Fibroblast of the aortic adventitia (primary cell): ENCODE measurements around the gene DNM1. TPM values are rescaled to one million over a fixed set of nuclear protein-coding genes. Genes with fewer than 3 reads are reported as not detected.
A peak's percentile ranks its signal among the peaks of the same experiment; 100 is the strongest.

Source experiments
- DNase-seq: peaks from one replicate; pipeline ENCODE4 v3.0.0-alpha.2; 2010; ENCODE audit warnings: low read depth
- H3K4me3 ChIP-seq: 2 replicates; pipeline ENCODE4 v1.5.1; 2011; ENCODE audit warnings: low read depth, mild to moderate bottlenecking, control low read depth, low read length, moderate library complexity
- CTCF ChIP-seq: IDR thresholded peaks from 2 replicates; pipeline ENCODE4 v1.5.1; 2011; ENCODE audit warnings: mild to moderate bottlenecking, low read length, control low read depth, inconsistent platforms; ENCODE audit not compliant: insufficient read depth
- total RNA-seq: library from RNA; depleted of rRNA; stranded (reverse); fragments of >200 nt; gene quantifications from 2 replicates; pipeline ENCODE4 v1.2.3, GENCODE V29; 2012; ENCODE audit warnings: low replicate concordance

DNM1 gene
- 28.0 and 57.4 TPM in 2 replicates for total RNA-seq

GRCh38 chr9:128203024-128203706 is at the start of gene DNM1:
Gene DNM1 (plus strand): TSS chr9:128203379. CDS start chr9:128203471, 92 bp downstream.
- peak; percentile 53 for TF ChIP-seq CTCF
- H3K4me3 ChIP-seq, result peak within 1 kb of the TSS; percentile 84
- peak; percentile 53 for DNase-seq

GRCh38 chr9:128153947-128154695 is 49.1 kb upstream of the DNM1 start:
- no peak overlapping the region for H3K4me3 ChIP-seq
- DNase-seq, result no peak
- TF ChIP-seq CTCF, result no peak

- no peak for TF ChIP-seq CTCF
- H3K4me3 ChIP-seq, result no peak overlapping the region
- no peak for DNase-seq
These were observed 47.3 kb upstream of the DNM1 start for GRCh38 chr9:128155736-128156500.

GRCh38 chr9:128159522-128159783 is 43.7 kb upstream of the DNM1 start:
- H3K4me3 ChIP-seq, result peak overlapping the region; percentile 64
- no peak for DNase-seq
- TF ChIP-seq CTCF, result no peak

GRCh38 chr9:128159784-128160602 is 43.2 kb upstream of the DNM1 start, which contains the start of gene BBLN:
Gene BBLN (plus strand): TSS chr9:128160265. CDS start chr9:128160408, 143 bp downstream.
- no peak for TF ChIP-seq CTCF
- DNase-seq, result peak; percentile 89
- peak within 1 kb of the TSS; percentile 83 for H3K4me3 ChIP-seq

- DNase-seq, result peak; percentile 14
- no peak for TF ChIP-seq CTCF
- H3K4me3 ChIP-seq, result peak overlapping the region; percentile 83
These were observed 42.6 kb upstream of the DNM1 start for GRCh38 chr9:128160603-128160987.
